HepG2 (cell line): ENCODE results near the gene AARSD1. TPM values are rescaled to one million over a fixed set of nuclear protein-coding genes. Genes with fewer than 3 reads are reported as not detected.

Experiments used
- AGO1 ChIP-seq: fragments of 200-400 bp; formaldehyde crosslinking; IDR thresholded peaks from 2 replicates; pipeline ENCODE4 v1.6.1; 2017; ENCODE audit warnings: mild to moderate bottlenecking, low read depth, low read length, moderate library complexity; ENCODE audit not compliant: poor library complexity, severe bottlenecking
- BCL6 ChIP-seq: IDR thresholded peaks from 2 replicates; pipeline ENCODE4 v1.6.1; 2016; ENCODE audit warnings: missing genetic modification reagents, missing compliant biosample characterization
- BHLHE40 ChIP-seq: IDR thresholded peaks from 2 replicates; pipeline ENCODE4 v1.6.1; 2011; ENCODE audit warnings: low read length, improper control_type of control experiment
- IKZF5 ChIP-seq: IDR thresholded peaks from 2 replicates; pipeline ENCODE4 v1.6.1; 2018; ENCODE audit warnings: missing genetic modification reagents, mild to moderate bottlenecking, missing compliant biosample characterization
- KDM5B ChIP-seq: sonication (generic); formaldehyde crosslinking; IDR thresholded peaks from 2 replicates; pipeline ENCODE4 v1.4.0; 2020; ENCODE audit warnings: missing genetic modification reagents, mild to moderate bottlenecking, borderline replicate concordance
- MAZ ChIP-seq, 2 experiments: sonication (generic) in 1 of 2; formaldehyde crosslinking in 1 of 2; IDR thresholded peaks; 2 replicates each; pipeline versions ENCODE4 v1.5.0 to v1.6.1; 2012 to 2020; ENCODE audit warnings: low read depth in 2 of 2, mild to moderate bottlenecking in 2 of 2, borderline replicate concordance in 1 of 2, improper control_type of control experiment in 1 of 2, low read length in 1 of 2, missing genetic modification reagents in 1 of 2, moderate library complexity in 1 of 2
- NFATC3 ChIP-seq: sonication (generic); formaldehyde crosslinking; IDR thresholded peaks from 2 replicates; pipeline ENCODE4 v1.5.1; 2020; ENCODE audit warnings: mild to moderate bottlenecking, missing genetic modification reagents
- NFE2L2 ChIP-seq: fragments of 150-350 bp; IDR thresholded peaks from 2 replicates; pipeline ENCODE4 v1.6.1; 2014; ENCODE audit warnings: low read length
- PITX1 ChIP-seq: sonication (generic); formaldehyde crosslinking; IDR thresholded peaks from 2 replicates; pipeline ENCODE4 v1.5.1; 2020; ENCODE audit warnings: mild to moderate bottlenecking, missing genetic modification reagents
- U2AF2 ChIP-seq: fragments of 200-400 bp; formaldehyde crosslinking; IDR thresholded peaks from 2 replicates; pipeline ENCODE4 v1.6.1; 2017; ENCODE audit warnings: low read depth, mild to moderate bottlenecking, low read length
- ZFX ChIP-seq: sonication (generic); formaldehyde crosslinking; IDR thresholded peaks from 2 replicates; pipeline ENCODE4 v1.4.0; 2020; ENCODE audit warnings: mild to moderate bottlenecking, low read depth, missing genetic modification reagents, moderate library complexity
- ZNF121 ChIP-seq: sonication (generic); formaldehyde crosslinking; IDR thresholded peaks from 2 replicates; pipeline ENCODE4 v1.5.0; 2020; ENCODE audit warnings: mild to moderate bottlenecking, missing genetic modification reagents
- ZNF274 ChIP-seq: sonication (generic); formaldehyde crosslinking; IDR thresholded peaks from 2 replicates; pipeline ENCODE4 v1.5.1; 2020; ENCODE audit warnings: mild to moderate bottlenecking, missing genetic modification reagents
- ZNF335 ChIP-seq: sonication (generic); formaldehyde crosslinking; IDR thresholded peaks from 2 replicates; pipeline ENCODE4 v1.4.0; 2020; ENCODE audit warnings: missing genetic modification reagents
- ZNF674 ChIP-seq: sonication (generic); formaldehyde crosslinking; IDR thresholded peaks from 2 replicates; pipeline ENCODE4 v1.5.0; 2020; ENCODE audit warnings: low read depth, mild to moderate bottlenecking, missing genetic modification reagents
- polyA plus RNA-seq, 8 experiments: library from polyadenylated mRNA; depleted of rRNA in 3 of 8; stranded (reverse) in 7 of 8; unstranded in 1 of 8; fragments of >200 nt; fragmentation: Illumina TruSeq in 4 of 8; extraction: Trizol in 4 of 8; gene quantifications; 2 replicates each; pipeline versions ENCODE4 v1.2.1 to v1.2.3, GENCODE V29; 2011 to 2016; ENCODE audit warnings: low read depth in 4 of 8, missing spikeins in 1 of 8, mixed read lengths in 1 of 8; ENCODE audit not compliant: insufficient read depth in 1 of 8
- total RNA-seq, 5 experiments: library from RNA; depleted of rRNA; stranded (reverse); fragments of >200 nt; fragmentation: Illumina TruSeq; extraction: Trizol; gene quantifications; 2 replicates each; pipeline ENCODE4 v1.2.3, GENCODE V29; 2016; ENCODE audit warnings: low read depth in 1 of 5
- TF ChIP-seq, protein P1 (sequence below): sonication (generic); formaldehyde crosslinking; IDR thresholded peaks from 2 replicates; pipeline ENCODE4 v1.5.0; 2020; ENCODE audit warnings: missing genetic modification reagents
- TF ChIP-seq, protein P2 (sequence below): sonication (generic); formaldehyde crosslinking; IDR thresholded peaks from 2 replicates; pipeline ENCODE4 v1.5.0; 2020; ENCODE audit warnings: mild to moderate bottlenecking, missing genetic modification reagents
- TF ChIP-seq, protein P3 (sequence below): sonication (generic); formaldehyde crosslinking; conservative IDR thresholded peaks from 2 replicates; pipeline ENCODE4 v1.8.0; 2022; ENCODE audit warnings: mild to moderate bottlenecking, moderate library complexity, missing genetic modification reagents
- TF ChIP-seq, protein P4 (sequence below): sonication (generic); formaldehyde crosslinking; IDR thresholded peaks from 2 replicates; pipeline ENCODE4 v1.8.0; 2022; ENCODE audit warnings: mild to moderate bottlenecking, missing genetic modification reagents, moderate library complexity

AARSD1 gene
- total and polyA plus RNA-seq, 2 of the 13 experiments (the other 11 are each of a cell fraction or from before 2014, with no cell fraction given), result 24.7 to 29.3 TPM

GRCh38 chr17:42980766-42981397 is 16.6 kb upstream of the AARSD1 start (continued):
- TF ChIP-seq ZFX (CRISPR knock-in tag) (peak; percentile 52; the same call in 1 of the 2 replicates), MAZ (IDR thresholded peaks at IDR 0.05; ENCODE audit: borderline replicate concordance, low read depth, low read length) (no peak), MAZ (CRISPR knock-in tag; IDR thresholded peaks at IDR 0.05; ENCODE audit: low read depth) (peak; percentile 81), BCL6 (CRISPR knock-in tag) (no peak), BHLHE40 (no peak), ZNF274 (peak; percentile 91), ZNF121 (CRISPR knock-in tag) (peak; percentile 27; the same call in 1 of the 2 replicates), IKZF5 (no peak), PITX1 (CRISPR knock-in tag) (no peak), ZNF335 (CRISPR knock-in tag) (no peak), KDM5B (CRISPR knock-in tag) (no peak), AGO1 (peak; percentile 65), ZNF674 (CRISPR knock-in tag) (peak; percentile 92; the same call in 1 of the 2 replicates), NFE2L2 (no peak), U2AF2 (no peak), NFATC3 (CRISPR knock-in tag) (peak; percentile 90; the same call in 1 of the 2 replicates)
- TF ChIP-seq, protein P1, sequence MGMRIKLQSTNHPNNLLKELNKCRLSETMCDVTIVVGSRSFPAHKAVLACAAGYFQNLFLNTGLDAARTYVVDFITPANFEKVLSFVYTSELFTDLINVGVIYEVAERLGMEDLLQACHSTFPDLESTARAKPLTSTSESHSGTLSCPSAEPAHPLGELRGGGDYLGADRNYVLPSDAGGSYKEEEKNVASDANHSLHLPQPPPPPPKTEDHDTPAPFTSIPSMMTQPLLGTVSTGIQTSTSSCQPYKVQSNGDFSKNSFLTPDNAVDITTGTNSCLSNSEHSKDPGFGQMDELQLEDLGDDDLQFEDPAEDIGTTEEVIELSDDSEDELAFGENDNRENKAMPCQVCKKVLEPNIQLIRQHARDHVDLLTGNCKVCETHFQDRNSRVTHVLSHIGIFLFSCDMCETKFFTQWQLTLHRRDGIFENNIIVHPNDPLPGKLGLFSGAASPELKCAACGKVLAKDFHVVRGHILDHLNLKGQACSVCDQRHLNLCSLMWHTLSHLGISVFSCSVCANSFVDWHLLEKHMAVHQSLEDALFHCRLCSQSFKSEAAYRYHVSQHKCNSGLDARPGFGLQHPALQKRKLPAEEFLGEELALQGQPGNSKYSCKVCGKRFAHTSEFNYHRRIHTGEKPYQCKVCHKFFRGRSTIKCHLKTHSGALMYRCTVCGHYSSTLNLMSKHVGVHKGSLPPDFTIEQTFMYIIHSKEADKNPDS (CRISPR knock-in tag), result 0 out of 2 replicates have a peak, but pooled peaks have one; percentile 30
- TF ChIP-seq, protein P2, sequence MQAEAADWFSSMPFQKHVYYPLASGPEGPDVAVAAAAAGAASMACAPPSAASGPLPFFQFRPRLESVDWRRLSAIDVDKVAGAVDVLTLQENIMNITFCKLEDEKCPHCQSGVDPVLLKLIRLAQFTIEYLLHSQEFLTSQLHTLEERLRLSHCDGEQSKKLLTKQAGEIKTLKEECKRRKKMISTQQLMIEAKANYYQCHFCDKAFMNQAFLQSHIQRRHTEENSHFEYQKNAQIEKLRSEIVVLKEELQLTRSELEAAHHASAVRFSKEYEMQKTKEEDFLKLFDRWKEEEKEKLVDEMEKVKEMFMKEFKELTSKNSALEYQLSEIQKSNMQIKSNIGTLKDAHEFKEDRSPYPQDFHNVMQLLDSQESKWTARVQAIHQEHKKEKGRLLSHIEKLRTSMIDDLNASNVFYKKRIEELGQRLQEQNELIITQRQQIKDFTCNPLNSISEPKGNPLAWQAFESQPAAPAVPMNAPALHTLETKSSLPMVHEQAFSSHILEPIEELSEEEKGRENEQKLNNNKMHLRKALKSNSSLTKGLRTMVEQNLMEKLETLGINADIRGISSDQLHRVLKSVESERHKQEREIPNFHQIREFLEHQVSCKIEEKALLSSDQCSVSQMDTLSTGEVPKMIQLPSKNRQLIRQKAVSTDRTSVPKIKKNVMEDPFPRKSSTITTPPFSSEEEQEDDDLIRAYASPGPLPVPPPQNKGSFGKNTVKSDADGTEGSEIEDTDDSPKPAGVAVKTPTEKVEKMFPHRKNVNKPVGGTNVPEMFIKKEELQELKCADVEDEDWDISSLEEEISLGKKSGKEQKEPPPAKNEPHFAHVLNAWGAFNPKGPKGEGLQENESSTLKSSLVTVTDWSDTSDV (CRISPR knock-in tag), result peak; percentile 79
- TF ChIP-seq, protein P3, sequence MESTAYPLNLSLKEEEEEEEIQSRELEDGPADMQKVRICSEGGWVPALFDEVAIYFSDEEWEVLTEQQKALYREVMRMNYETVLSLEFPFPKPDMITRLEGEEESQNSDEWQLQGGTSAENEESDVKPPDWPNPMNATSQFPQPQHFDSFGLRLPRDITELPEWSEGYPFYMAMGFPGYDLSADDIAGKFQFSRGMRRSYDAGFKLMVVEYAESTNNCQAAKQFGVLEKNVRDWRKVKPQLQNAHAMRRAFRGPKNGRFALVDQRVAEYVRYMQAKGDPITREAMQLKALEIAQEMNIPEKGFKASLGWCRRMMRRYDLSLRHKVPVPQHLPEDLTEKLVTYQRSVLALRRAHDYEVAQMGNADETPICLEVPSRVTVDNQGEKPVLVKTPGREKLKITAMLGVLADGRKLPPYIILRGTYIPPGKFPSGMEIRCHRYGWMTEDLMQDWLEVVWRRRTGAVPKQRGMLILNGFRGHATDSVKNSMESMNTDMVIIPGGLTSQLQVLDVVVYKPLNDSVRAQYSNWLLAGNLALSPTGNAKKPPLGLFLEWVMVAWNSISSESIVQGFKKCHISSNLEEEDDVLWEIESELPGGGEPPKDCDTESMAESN (CRISPR knock-in tag), result peak; percentile 76; the same call in 1 of the 2 replicates
- TF ChIP-seq, protein P4, sequence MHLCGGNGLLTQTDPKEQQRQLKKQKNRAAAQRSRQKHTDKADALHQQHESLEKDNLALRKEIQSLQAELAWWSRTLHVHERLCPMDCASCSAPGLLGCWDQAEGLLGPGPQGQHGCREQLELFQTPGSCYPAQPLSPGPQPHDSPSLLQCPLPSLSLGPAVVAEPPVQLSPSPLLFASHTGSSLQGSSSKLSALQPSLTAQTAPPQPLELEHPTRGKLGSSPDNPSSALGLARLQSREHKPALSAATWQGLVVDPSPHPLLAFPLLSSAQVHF (CRISPR knock-in tag), result 0 out of 2 replicates have a peak, but pooled peaks have one; percentile 65
